Mammary epithelial cell (primary cell): ENCODE results near the gene SHFL.

ENCODE experiments used
- EZH2 ChIP-seq: IDR thresholded peaks from 2 replicates; pipeline ENCODE4 v1.6.1; 2012; ENCODE audit warnings: low read length, inconsistent platforms, borderline replicate concordance
- TF ChIP-seq, protein P1 (sequence below), 2 donors: IDR thresholded peaks in 1 of 2; conservative IDR thresholded peaks in 1 of 2; 2 replicates each; pipeline ENCODE4 v1.5.1; 2011 to 2012; ENCODE audit warnings: inconsistent platforms in 2 of 2, low read length in 2 of 2, mild to moderate bottlenecking in 2 of 2, control low read depth in 1 of 2, low read depth in 1 of 2; ENCODE audit not compliant: insufficient read depth in 1 of 2; ENCODE audit errors: extremely low read depth in 1 of 2

DNA sequence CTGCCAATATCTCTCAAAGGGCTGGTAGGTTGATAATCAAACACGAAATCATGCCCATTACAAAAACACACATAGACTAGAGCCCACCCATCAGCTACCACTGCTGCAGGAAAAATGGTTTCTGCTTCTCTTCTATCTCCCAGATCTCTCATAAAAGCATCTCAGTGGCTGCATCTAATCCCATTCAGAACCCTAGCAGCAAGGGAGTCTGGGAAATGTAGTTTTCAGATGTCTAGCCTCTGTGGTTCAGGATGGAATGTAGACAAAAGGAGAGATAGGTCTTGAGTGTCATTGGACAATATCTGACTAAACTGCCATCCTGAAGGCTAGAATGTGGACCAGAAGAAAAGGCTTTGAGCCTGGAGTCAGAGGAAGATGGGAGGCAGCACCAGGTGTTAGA, 40.7 kb upstream of the SHFL start:
- TF ChIP-seq, protein P1, sequence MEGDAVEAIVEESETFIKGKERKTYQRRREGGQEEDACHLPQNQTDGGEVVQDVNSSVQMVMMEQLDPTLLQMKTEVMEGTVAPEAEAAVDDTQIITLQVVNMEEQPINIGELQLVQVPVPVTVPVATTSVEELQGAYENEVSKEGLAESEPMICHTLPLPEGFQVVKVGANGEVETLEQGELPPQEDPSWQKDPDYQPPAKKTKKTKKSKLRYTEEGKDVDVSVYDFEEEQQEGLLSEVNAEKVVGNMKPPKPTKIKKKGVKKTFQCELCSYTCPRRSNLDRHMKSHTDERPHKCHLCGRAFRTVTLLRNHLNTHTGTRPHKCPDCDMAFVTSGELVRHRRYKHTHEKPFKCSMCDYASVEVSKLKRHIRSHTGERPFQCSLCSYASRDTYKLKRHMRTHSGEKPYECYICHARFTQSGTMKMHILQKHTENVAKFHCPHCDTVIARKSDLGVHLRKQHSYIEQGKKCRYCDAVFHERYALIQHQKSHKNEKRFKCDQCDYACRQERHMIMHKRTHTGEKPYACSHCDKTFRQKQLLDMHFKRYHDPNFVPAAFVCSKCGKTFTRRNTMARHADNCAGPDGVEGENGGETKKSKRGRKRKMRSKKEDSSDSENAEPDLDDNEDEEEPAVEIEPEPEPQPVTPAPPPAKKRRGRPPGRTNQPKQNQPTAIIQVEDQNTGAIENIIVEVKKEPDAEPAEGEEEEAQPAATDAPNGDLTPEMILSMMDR (conservative IDR thresholded peaks at IDR 0.05 in 1 of 2, IDR thresholded peaks at IDR 0.05 in 1 of 2; ENCODE audit: extremely low read depth in 1 of 2, insufficient read depth in 1 of 2, low read depth in 1 of 2, low read length in 2 of 2): no peak
- no peak for TF ChIP-seq EZH2
